OCI-LY1 (cell line): ENCODE measurements around the gene CCDC196.

Experiments
- EZH2 ChIP-seq: fragments of 200-600 bp; sonication (generic), shearing (Covaris generic); IDR thresholded peaks from 2 replicates; pipeline ENCODE4 v1.8.0; 2017; ENCODE audit warnings: borderline replicate concordance, mixed run types, mild to moderate bottlenecking, antibody characterized with exemption, low read length, moderate library complexity, mixed read lengths
- TF ChIP-seq, protein P1 (sequence below): fragments of 200-600 bp; sonication (generic), shearing (Covaris generic); IDR thresholded peaks from 2 replicates; pipeline ENCODE4 v1.5.1; 2017; ENCODE audit warnings: mild to moderate bottlenecking, antibody characterized with exemption, low read length, moderate library complexity, mixed read lengths

GRCh38 chr14:66508846-66509621, 22.9 kb downstream of the CCDC196 start:
- TF ChIP-seq, protein P1, sequence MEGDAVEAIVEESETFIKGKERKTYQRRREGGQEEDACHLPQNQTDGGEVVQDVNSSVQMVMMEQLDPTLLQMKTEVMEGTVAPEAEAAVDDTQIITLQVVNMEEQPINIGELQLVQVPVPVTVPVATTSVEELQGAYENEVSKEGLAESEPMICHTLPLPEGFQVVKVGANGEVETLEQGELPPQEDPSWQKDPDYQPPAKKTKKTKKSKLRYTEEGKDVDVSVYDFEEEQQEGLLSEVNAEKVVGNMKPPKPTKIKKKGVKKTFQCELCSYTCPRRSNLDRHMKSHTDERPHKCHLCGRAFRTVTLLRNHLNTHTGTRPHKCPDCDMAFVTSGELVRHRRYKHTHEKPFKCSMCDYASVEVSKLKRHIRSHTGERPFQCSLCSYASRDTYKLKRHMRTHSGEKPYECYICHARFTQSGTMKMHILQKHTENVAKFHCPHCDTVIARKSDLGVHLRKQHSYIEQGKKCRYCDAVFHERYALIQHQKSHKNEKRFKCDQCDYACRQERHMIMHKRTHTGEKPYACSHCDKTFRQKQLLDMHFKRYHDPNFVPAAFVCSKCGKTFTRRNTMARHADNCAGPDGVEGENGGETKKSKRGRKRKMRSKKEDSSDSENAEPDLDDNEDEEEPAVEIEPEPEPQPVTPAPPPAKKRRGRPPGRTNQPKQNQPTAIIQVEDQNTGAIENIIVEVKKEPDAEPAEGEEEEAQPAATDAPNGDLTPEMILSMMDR = no peak
- no peak for TF ChIP-seq EZH2
